ENCODE data around the gene ANTXR1.

ANTXR1 gene

GRCh38 chr2:69097148-69097610 lies 84.2 kb downstream of the ANTXR1 start:
- no peak for DNase-seq (ENCODE audit: low read depth, low spot score)

GRCh38 chr2:69097891-69098655 lies 85.1 kb downstream of the ANTXR1 start:
- no peak for DNase-seq (ENCODE audit: low read depth, low spot score)

GRCh38 chr2:69099541-69099940 lies 86.6 kb downstream of the ANTXR1 start:
- no peak for DNase-seq (ENCODE audit: low read depth, low spot score)

DNA sequence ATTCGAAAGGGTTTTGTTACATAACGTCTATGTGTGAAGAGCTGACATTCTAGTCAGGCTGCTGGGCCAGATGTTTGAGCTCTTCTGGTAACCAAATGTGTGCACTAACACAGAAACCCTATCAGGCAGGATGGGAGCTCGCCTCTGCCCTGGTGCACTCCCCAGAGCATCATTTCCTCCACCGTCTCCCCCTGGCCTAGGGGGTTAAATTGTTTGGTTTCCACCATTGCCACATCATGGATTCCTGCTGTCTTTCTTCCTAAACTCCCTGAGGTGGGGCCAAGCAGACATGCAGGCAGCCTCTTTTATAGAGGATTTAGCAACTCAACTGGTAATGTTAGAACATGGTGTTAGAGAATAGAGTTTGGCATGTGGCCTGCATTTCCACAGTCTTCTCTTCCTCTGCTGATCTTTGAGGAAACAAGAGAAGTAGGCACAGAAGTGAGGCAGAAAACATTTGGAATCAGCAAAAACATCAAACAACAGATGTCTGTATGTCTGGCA lies 87.3 kb downstream of the ANTXR1 start:
- no peak for DNase-seq (ENCODE audit: low read depth, low spot score)

DNA sequence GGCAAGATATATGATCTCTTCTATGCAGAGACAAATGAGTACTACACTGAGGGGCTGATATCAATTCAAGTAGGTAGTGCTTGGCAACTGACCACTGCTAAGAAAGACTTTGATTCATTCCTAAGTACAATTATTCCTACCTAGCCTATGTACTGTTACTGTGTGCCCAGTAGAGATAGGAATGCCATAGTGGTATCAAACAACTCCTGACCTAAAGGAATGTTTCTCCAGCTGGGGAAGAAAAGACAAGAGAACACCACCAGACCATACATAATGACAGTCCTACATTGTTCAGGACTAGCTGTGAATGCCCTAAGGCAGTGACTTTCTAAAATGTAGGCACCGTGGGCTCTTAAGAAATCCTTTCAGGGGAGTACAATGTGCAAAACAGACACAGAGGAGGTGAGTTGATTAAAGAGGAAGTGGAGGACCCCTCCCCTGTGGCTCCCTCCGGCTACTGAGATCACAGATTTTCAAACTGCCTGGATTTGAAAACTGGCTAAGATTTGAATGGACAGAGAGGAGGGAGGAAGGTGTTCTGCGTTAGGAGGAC lies 89.1 kb downstream of the ANTXR1 start:
- no peak for DNase-seq (ENCODE audit: low read depth, low spot score)

DNA sequence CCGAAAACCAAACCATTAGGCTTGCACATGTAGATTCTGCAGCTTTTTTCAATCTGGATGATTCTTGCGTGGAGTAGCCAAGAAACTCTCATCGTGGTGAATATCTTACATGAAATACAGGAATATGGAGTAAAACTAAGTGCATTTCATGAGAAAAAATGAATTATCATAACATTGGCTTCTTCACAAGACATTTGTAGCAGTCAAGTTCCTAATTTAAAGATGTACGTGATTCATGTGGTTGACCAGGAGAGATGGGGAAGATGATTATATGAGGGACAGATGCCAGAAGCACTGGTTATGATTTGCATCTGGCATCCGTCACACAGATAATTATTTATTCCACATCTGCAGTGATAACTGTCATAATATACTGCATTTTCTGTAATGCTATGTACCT lies 90.4 kb downstream of the ANTXR1 start:
- DNase-seq (ENCODE audit: low read depth, low spot score): no peak

DNA sequence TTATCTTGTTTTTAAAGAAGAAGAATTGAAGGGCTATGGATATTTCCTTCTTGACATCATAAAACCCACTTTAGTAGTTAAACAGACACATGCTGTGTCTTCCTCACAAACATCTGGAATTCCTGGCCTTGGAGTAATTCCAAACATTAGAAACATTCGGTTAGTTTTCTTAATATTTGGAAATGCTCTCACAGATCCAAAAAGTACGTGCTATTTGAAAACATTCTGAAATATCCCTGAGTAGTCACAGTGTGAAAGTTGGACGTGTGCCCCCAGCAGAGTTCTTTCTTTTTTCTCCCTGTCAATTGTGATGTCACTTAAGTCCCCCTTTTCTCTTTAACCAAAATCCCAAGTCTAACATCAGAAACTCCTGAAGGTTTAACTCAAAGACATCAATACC lies 91.3 kb downstream of the ANTXR1 start:
- no peak for DNase-seq (ENCODE audit: low read depth, low spot score)

GRCh38 chr2:69109255-69109654 lies 96.3 kb downstream of the ANTXR1 start:
- no peak for DNase-seq (ENCODE audit: low read depth, low spot score)

DNA sequence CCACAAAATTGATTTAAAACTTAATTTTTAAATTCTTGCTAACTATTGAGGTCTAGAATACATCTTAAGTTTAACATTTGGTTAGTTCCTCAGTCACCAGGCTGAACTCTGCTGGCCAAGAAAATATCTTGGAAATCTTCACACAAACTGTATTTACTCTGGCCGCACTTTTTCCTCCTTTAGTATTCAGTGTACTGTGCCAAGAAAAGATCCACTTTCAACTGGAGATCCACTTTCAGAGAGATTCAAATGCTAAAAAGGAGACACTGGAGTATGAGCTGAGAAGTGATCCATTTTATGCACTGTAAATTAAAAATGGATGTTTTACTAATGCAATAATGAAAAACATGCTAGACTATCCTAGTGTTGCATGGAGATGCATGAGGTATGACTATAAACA lies 98.1 kb downstream of the ANTXR1 start:
- DNase-seq (ENCODE audit: low read depth, low spot score): no peak

DNA sequence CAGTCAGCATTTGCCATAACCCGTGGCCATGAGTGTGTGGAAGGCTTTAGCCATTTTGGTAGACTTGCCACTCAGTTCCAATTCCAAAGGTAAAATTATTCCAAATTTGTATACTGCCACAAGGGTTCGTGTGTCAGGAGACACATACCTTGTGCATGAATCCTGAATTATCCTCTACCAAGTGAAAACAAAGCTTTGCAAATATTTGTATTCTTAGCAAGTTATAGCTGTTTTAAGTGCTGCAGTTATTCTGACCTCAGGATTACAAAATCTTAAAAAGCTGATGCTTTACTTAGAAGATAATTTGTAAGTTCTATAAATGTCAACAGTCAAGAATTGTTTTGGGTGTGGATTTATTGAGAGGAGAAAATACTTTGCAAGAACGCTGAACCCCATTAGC lies 100.6 kb downstream of the ANTXR1 start:
- DNase-seq (ENCODE audit: low read depth, low spot score): no peak

- DNase-seq (ENCODE audit: low read depth, low spot score): no peak
These were observed 101.6 kb downstream of the ANTXR1 start for GRCh38 chr2:69114534-69114933.

DNA sequence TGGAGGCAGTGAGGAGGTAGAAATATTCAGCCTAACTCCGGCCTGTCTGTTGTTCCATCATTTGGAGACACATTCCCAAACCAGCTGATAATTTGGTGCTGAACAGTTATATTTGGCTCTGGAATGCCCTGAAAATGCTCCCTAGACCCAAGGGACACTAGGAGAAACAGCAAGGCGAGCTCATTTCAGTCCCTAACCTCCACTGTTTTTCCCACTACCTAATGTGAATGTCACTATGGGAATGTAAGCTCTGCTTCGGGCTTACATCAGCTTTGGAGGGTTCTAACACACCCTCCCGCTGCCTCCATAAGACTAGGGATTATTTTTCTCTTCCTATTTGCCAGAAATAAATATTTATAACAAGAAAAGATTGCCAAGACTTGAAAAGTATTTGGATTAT lies 103.5 kb downstream of the ANTXR1 start:
- no peak for DNase-seq (ENCODE audit: low read depth, low spot score)

- DNase-seq (ENCODE audit: low read depth, low spot score): no peak
These were observed 105.6 kb downstream of the ANTXR1 start for GRCh38 chr2:69118609-69119008.

DNA sequence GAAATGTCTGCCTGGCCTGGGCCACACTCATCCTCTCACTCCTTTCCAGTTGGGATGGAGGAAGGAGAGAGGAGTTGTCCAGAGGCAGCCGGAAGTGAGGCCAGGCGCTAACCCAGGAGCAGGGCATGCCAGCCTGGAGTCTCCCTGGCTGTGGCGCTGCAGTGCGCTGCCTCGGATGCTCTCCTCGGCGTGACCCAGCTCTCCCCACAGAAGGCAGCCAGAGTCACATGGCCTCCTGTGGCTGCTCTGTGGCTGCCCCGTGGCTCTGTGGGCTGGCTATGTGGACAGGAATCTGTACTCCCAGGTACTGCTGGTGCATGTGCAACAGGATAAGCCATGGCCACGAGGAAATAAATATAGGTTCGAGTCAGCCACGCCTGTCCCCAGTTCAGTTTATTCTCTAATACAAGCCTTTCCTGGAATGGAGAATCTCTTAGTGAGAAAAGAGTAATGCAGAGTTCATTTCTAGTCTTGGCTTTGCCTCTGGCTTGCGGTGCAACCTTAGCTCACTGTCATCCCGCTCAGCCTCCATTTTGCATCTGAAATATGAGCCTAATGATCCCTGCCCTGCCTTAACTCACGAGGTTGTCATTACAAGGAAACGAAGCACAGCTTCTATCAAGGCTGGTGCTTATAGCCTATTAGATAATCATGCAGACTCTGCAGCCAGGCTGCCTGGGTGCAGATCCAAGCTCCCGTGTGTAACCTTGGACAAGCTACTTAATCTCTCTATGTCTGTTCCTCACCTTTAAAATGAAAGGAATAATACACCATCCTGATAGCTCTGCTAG lies 106.3 kb downstream of the ANTXR1 start:
- no peak for DNase-seq (ENCODE audit: low read depth, low spot score)

GRCh38 chr2:69122271-69122670 lies 109.3 kb downstream of the ANTXR1 start:
- no peak for DNase-seq (ENCODE audit: low read depth, low spot score)

DNA sequence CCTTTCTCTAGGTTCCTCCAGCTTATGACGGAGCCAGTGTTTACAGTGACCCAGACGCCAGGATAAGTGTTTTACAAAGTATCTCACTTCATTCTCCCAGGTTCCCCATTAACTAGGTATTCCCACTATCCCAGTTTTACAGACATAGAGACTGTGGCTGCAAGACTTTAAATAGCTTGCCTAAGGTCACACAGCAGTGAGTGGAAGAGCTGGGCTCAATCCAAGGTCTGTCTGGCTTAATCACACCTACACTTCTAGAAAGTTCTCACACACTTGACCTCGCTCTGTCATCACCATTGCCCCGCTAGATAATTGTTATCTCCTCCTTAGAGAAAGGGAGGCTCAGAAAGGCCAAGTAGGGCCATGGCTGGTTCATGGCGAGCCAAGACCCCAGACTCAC lies 110.2 kb downstream of the ANTXR1 start:
- no peak for DNase-seq (ENCODE audit: low read depth, low spot score)

DNA sequence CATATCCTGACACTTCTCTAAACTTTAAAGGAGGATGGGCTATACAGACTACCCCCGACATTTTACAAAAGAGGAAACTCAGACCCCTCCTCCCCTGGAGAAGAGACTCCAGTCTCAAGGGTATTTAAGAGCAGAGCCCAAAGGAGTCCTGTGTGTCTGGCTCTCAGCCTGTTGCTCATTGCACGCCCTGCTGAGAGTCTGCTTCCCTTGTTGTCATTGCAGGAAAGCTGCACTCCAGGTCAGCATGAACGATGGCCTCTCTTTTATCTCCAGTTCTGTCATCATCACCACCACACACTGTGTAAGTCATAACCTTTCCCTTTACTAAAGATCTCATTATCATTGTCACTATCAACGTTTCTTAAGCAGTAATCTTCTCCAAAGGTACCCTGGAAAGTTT lies 111.4 kb downstream of the ANTXR1 start:
- no peak for DNase-seq (ENCODE audit: low read depth, low spot score)

- DNase-seq (ENCODE audit: low read depth, low spot score): no peak
These were observed 112.8 kb downstream of the ANTXR1 start for GRCh38 chr2:69125816-69126215.

DNA sequence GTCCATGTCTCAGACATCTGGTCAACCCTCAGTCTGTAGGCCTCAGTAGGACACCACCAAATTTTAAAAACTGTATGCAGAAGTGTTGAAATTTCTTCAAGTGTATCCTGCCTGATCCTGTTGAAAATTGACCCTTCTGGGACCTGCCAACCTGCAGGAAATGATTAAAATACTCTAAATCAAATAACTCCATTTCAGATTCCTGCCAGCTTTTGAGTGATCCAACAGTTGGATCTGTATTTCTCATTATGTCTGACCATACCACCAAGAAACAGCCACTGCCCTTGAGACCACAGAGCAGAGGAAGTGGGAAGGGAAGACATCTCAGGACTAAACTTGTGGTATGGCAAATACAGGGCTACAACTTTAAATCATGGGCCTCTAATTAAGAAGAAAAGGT lies 113.4 kb downstream of the ANTXR1 start:
- no peak for DNase-seq (ENCODE audit: low read depth, low spot score)

DNA sequence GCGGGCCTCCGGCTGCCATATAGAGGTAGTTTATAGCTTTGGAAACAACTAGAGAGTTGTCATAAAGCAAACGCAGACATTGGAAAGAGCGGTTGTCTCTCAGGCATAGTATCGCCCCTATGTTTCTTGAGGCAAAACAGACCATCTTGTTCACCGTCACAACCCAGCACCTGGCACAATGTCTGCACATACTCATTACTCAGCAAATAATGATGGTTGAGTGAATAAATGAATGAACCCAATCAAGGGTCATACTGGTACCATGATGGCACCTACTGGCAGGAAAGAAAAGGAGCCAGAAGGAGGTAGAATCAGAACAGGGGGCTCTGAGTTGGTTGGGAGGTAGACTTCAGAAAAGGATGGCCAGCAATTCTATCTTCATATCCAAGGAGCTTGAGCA lies 118.5 kb downstream of the ANTXR1 start:
- no peak for DNase-seq (ENCODE audit: low read depth, low spot score)

DNA sequence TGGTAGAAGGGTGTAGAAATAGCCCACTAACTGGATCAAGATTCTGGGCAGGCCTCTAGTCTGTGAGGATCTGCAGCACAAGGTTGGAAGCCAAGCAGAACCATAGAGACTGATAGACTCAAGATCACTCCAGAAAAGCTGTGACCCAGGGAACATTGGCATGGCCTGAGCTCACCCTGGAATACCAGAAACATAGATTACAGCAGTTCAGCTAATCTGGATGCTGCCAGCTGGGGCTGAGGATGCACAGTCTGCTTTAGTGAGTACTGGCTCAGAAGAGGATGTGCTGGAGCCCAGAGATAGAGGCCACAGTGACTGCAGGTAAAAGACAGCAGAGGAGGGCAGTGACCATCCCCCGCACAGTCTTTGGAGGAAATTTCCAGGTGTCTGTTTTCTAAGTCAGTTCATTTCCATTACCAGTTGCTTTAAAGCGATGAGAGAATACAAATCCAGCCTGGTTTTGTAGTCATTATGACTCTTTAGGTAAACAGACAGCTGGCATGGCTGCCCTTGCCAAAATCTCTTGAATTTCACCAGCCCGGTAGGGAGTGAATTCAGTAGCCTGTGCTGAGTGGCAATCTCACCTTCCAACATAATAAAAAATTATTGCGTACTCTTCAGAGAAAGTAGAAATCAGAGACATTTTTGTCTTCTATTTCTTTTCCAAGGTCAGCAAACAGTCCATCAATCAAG lies 119.2 kb downstream of the ANTXR1 start:
- DNase-seq (ENCODE audit: low read depth, low spot score): no peak

All from smooth muscle cell of the brain vasculature (primary cell).